Measurements from ENCODE around the gene CCDC148.

- no peak for TF ChIP-seq EZH2 (IDR thresholded peaks at IDR 0.05; ENCODE audit: insufficient read depth, poor library complexity, severe bottlenecking)
- TF ChIP-seq EZH2phosphoT487 (IDR thresholded peaks at IDR 0.05; ENCODE audit: insufficient read depth, low read depth): no peak
These were observed 133.2 kb downstream of the CCDC148 start for GRCh38 chr2:158323381-158323780.

Measured in GM23248 (cell line).